CD4-positive, alpha-beta memory T cell (primary cell): ENCODE data around the gene NR5A1. TPM values are rescaled to one million over a fixed set of nuclear protein-coding genes. Genes with fewer than 3 reads are reported as not detected.

Source experiments
- CTCF ChIA-PET: fragments of 350-600 bp; sonication (Branson Sonifier 250); formaldehyde crosslinking; loops from one replicate; lab custom pipeline; 2021; ENCODE audit warnings: inconsistent platforms; ENCODE audit not compliant: partially characterized antibody; lab: Charles Lee
- POLR2A ChIA-PET: fragments of 350-600 bp; sonication (Branson Sonifier 250); formaldehyde crosslinking; loops from one replicate; lab custom pipeline; 2021; ENCODE audit not compliant: partially characterized antibody; lab: Charles Lee
- DNase-seq, 5 donors: peaks; one replicate each; pipeline versions ENCODE4 v3.0.0 to v3.0.0-alpha.2; 2020 to 2022; ENCODE audit warnings: mixed read lengths in 1 of 5
- H3K27ac ChIP-seq: one replicate; pipeline ENCODE4 v1.7.0; 2013; ENCODE audit warnings: low read depth, low read length
- H3K27me3 ChIP-seq: 2 replicates; pipeline ENCODE4 v1.7.0; 2013; ENCODE audit warnings: mild to moderate bottlenecking, low read length, moderate library complexity; ENCODE audit not compliant: insufficient read depth
- H3K36me3 ChIP-seq: 2 replicates; pipeline ENCODE4 v1.7.0; 2013; ENCODE audit warnings: mild to moderate bottlenecking, low read length, moderate library complexity; ENCODE audit not compliant: insufficient read depth
- H3K4me1 ChIP-seq: 2 replicates; pipeline ENCODE4 v1.7.0; 2013; ENCODE audit warnings: mild to moderate bottlenecking, low read length, moderate library complexity; ENCODE audit not compliant: insufficient read depth
- H3K4me3 ChIP-seq, 2 donors: one replicate each; pipeline ENCODE4 v1.7.0; 2013; ENCODE audit warnings: low read length in 2 of 2, mild to moderate bottlenecking in 1 of 2
- H3K9me3 ChIP-seq, 2 donors: one replicate each; pipeline ENCODE4 v1.7.0; 2013; ENCODE audit warnings: low read length in 2 of 2, control low read depth in 1 of 2; ENCODE audit not compliant: control insufficient read depth in 1 of 2
- H3K27ac Mint-ChIP-seq, 7 donors: one replicate each; pipeline ENCODE4 v1.8.0; 2020 to 2021; ENCODE audit warnings: mixed read lengths in 7 of 7, mild to moderate bottlenecking in 6 of 7, inconsistent platforms in 3 of 7, moderate library complexity in 3 of 7
- H3K27me3 Mint-ChIP-seq, 2 donors: one replicate each; pipeline ENCODE4 v1.8.0; 2020 to 2021; ENCODE audit warnings: mixed read lengths in 2 of 2
- H3K36me3 Mint-ChIP-seq, 2 donors: one replicate each; pipeline ENCODE4 v1.8.0; 2020 to 2021; ENCODE audit warnings: mixed read lengths in 2 of 2, inconsistent platforms in 1 of 2, mild to moderate bottlenecking in 1 of 2
- H3K4me1 Mint-ChIP-seq, 4 donors: one replicate each; pipeline ENCODE4 v1.8.0; 2020 to 2021; ENCODE audit warnings: mixed read lengths in 4 of 4, mild to moderate bottlenecking in 1 of 4
- H3K4me3 Mint-ChIP-seq, 8 donors: one replicate each; pipeline ENCODE4 v1.8.0; 2020 to 2021; ENCODE audit warnings: mixed read lengths in 8 of 8, mild to moderate bottlenecking in 7 of 8, moderate library complexity in 6 of 8, inconsistent platforms in 3 of 8
- H3K9me3 Mint-ChIP-seq, 8 donors: one replicate each; pipeline ENCODE4 v1.8.0; 2020 to 2021; ENCODE audit warnings: mixed read lengths in 8 of 8, mild to moderate bottlenecking in 5 of 8, inconsistent platforms in 3 of 8, moderate library complexity in 1 of 8
- intact Hi-C: fragments of 100-400 bp; cut with micrococcal nuclease; formaldehyde crosslinking; loops from one replicate; pipeline ENCODE4 v1.15.1; 2023
- polyA plus RNA-seq, 2 donors: library from polyadenylated mRNA; unstranded; fragments of 300-500 nt; fragmentation: Illumina TruSeq; gene quantifications; one replicate each; pipeline ENCODE4 v1.2.3, GENCODE V29; 2021
- total RNA-seq, 2 experiments: library from RNA; stranded (reverse); gene quantifications; one replicate each; pipeline ENCODE4 v1.2.3, GENCODE V29; 2021

The NR5A1 gene
- total and polyA plus RNA-seq, 4 experiments from 2014 or later, result not detected

GRCh38 chr9:124475158-124475867 lies 31.9 kb downstream of the NR5A1 start:
- Mint-ChIP-seq H3K4me1 (no peaks in the 10 kb centered on the region), H3K9me3 (no peaks in the 10 kb centered on the region), H3K27me3 (peaks cover 10 to 16% of the 10 kb centered on the region in 2 donors), H3K4me3 (no peak overlapping the region), H3K27ac (no peak overlapping the region), H3K36me3 (no peaks in the 10 kb centered on the region)
- Histone ChIP-seq H3K27ac (no peak overlapping the region), H3K4me1 (no peaks in the 10 kb centered on the region), H3K27me3 (no peaks in the 10 kb centered on the region), H3K36me3 (no peaks in the 10 kb centered on the region), H3K9me3 (no peaks in the 10 kb centered on the region), H3K4me3 (no peak overlapping the region)
- ChIA-PET POLR2A (no interaction called here), CTCF (no interaction called here)
- intact Hi-C loops, result no loop called here
- DNase-seq, result no peak

- Histone ChIP-seq H3K36me3 (no peaks in the 10 kb centered on the region), H3K27ac (no peak overlapping the region), H3K27me3 (no peaks in the 10 kb centered on the region), H3K4me1 (no peaks in the 10 kb centered on the region), H3K9me3 (no peaks in the 10 kb centered on the region), H3K4me3 (no peak overlapping the region)
- no peaks in the 10 kb centered on the region for H3K9me3 Mint-ChIP-seq
- H3K27ac Mint-ChIP-seq, result no peak overlapping the region
- ChIA-PET CTCF (no interaction called here), POLR2A (no interaction called here)
- intact Hi-C loops, result no loop called here
- peaks cover 8 to 16% of the 10 kb centered on the region in 2 donors for H3K27me3 Mint-ChIP-seq
- no peaks in the 10 kb centered on the region for H3K36me3 Mint-ChIP-seq
- DNase-seq, result no peak
- H3K4me1 Mint-ChIP-seq, result no peaks in the 10 kb centered on the region
- H3K4me3 Mint-ChIP-seq, result peak overlapping the region in 1 of 8 donors; percentile 24
Observed at GRCh38 chr9:124474151-124474550, 33.0 kb downstream of the NR5A1 start.

GRCh38 chr9:124473310-124473709 lies 33.9 kb downstream of the NR5A1 start:
- ChIA-PET CTCF (no interaction called here), POLR2A (no interaction called here)
- H3K36me3 Mint-ChIP-seq, result no peaks in the 10 kb centered on the region
- H3K4me1 ChIP-seq, result no peaks in the 10 kb centered on the region
- H3K27ac ChIP-seq, result no peak overlapping the region
- no peaks in the 10 kb centered on the region for H3K9me3 ChIP-seq
- H3K27me3 Mint-ChIP-seq, result peaks cover 8 to 18% of the 10 kb centered on the region in 2 donors
- H3K9me3 Mint-ChIP-seq, result no peaks in the 10 kb centered on the region
- H3K27me3 ChIP-seq, result no peaks in the 10 kb centered on the region
- H3K4me3 ChIP-seq, result no peak overlapping the region
- no peaks in the 10 kb centered on the region for H3K36me3 ChIP-seq
- intact Hi-C loops, result no loop called here
- no peak overlapping the region for H3K4me3 Mint-ChIP-seq
- H3K4me1 Mint-ChIP-seq, result no peaks in the 10 kb centered on the region
- H3K27ac Mint-ChIP-seq, result peak overlapping the region in 1 of 7 donors; percentile 24
- no peak for DNase-seq

GRCh38 chr9:124472770-124473169 lies 34.4 kb downstream of the NR5A1 start:
- no peaks in the 10 kb centered on the region for H3K4me1 ChIP-seq
- H3K36me3 ChIP-seq, result no peaks in the 10 kb centered on the region
- H3K4me3 ChIP-seq, result no peak overlapping the region
- no peaks in the 10 kb centered on the region for H3K9me3 Mint-ChIP-seq
- intact Hi-C loops, result no loop called here
- H3K4me3 Mint-ChIP-seq, result no peak overlapping the region
- ChIA-PET POLR2A (no interaction called here), CTCF (no interaction called here)
- H3K36me3 Mint-ChIP-seq, result no peaks in the 10 kb centered on the region
- H3K9me3 ChIP-seq, result no peaks in the 10 kb centered on the region
- H3K27ac ChIP-seq, result no peak overlapping the region
- peaks cover 8 to 17% of the 10 kb centered on the region in 2 donors for H3K27me3 Mint-ChIP-seq
- H3K27me3 ChIP-seq, result no peaks in the 10 kb centered on the region
- no peak for DNase-seq
- no peak overlapping the region for H3K27ac Mint-ChIP-seq
- H3K4me1 Mint-ChIP-seq, result no peaks in the 10 kb centered on the region

- Histone ChIP-seq H3K4me1 (no peaks in the 10 kb centered on the region), H3K27me3 (no peaks in the 10 kb centered on the region), H3K36me3 (no peaks in the 10 kb centered on the region), H3K9me3 (no peaks in the 10 kb centered on the region), H3K4me3 (no peak overlapping the region), H3K27ac (no peak overlapping the region)
- no peaks in the 10 kb centered on the region for H3K36me3 Mint-ChIP-seq
- intact Hi-C loops, result no loop called here
- no peak overlapping the region for H3K27ac Mint-ChIP-seq
- no peaks in the 10 kb centered on the region for H3K9me3 Mint-ChIP-seq
- H3K4me1 Mint-ChIP-seq, result no peaks in the 10 kb centered on the region
- CTCF ChIA-PET, result no interaction called here
- peaks cover 8 to 17% of the 10 kb centered on the region in 2 donors for H3K27me3 Mint-ChIP-seq
- no peak overlapping the region for H3K4me3 Mint-ChIP-seq
- POLR2A ChIA-PET, result no interaction called here
- DNase-seq, result no peak
Observed at GRCh38 chr9:124471761-124472160, 35.4 kb downstream of the NR5A1 start.

- Histone ChIP-seq H3K9me3 (no peaks in the 10 kb centered on the region), H3K27me3 (no peaks in the 10 kb centered on the region), H3K4me3 (no peak overlapping the region), H3K27ac (no peak overlapping the region), H3K36me3 (no peaks in the 10 kb centered on the region), H3K4me1 (no peaks in the 10 kb centered on the region)
- Mint-ChIP-seq H3K4me1 (no peaks in the 10 kb centered on the region), H3K4me3 (no peak overlapping the region), H3K27ac (peak overlapping the region in 1 of 7 donors; percentile 35), H3K9me3 (no peaks in the 10 kb centered on the region), H3K27me3 (peaks cover 5 to 17% of the 10 kb centered on the region in 2 donors), H3K36me3 (no peaks in the 10 kb centered on the region)
- peak in 1 of 5 donors; percentile 30 for DNase-seq
- POLR2A ChIA-PET, result no interaction called here
- intact Hi-C loops, result no loop called here
- CTCF ChIA-PET, result no interaction called here
Observed at GRCh38 chr9:124470726-124471125, 36.5 kb downstream of the NR5A1 start.

- Histone ChIP-seq H3K36me3 (no peaks in the 10 kb centered on the region), H3K4me1 (no peaks in the 10 kb centered on the region), H3K4me3 (no peak overlapping the region), H3K27ac (no peak overlapping the region), H3K27me3 (no peaks in the 10 kb centered on the region), H3K9me3 (no peaks in the 10 kb centered on the region)
- peak in 1 of 5 donors; percentile 28 for DNase-seq
- no peak overlapping the region for H3K27ac Mint-ChIP-seq
- H3K9me3 Mint-ChIP-seq, result no peaks in the 10 kb centered on the region
- H3K4me3 Mint-ChIP-seq, result no peak overlapping the region
- ChIA-PET CTCF (no interaction called here), POLR2A (no interaction called here)
- intact Hi-C loops, result no loop called here
- no peaks in the 10 kb centered on the region for H3K36me3 Mint-ChIP-seq
- H3K4me1 Mint-ChIP-seq, result no peaks in the 10 kb centered on the region
- H3K27me3 Mint-ChIP-seq, result peaks cover 6 to 19% of the 10 kb centered on the region in 2 donors
Observed at GRCh38 chr9:124470306-124470705, 36.9 kb downstream of the NR5A1 start.
